GM13976 (cell line): ENCODE measurements around the gene MPDU1.

Experiments
- DNase-seq: peaks from one replicate; pipeline ENCODE4 v3.0.0; 2012; ENCODE audit warnings: low spot score
- in situ Hi-C: fragments of 300-500 bp; cut with MboI; formaldehyde crosslinking; loops from one replicate; pipeline ENCODE4 v1.12.0; 2022; ENCODE audit warnings: low sequenced_read_pairs, mixed read lengths, inconsistent platforms; ENCODE audit not compliant: unreplicated experiment
- TF ChIP-seq, protein P1 (sequence below): IDR thresholded peaks from 2 replicates; pipeline ENCODE4 v1.5.1; 2012; ENCODE audit warnings: borderline replicate concordance, mild to moderate bottlenecking; ENCODE audit not compliant: insufficient read depth; ENCODE audit errors: extremely low read depth, missing control alignments, control extremely low read depth

MPDU1 gene

DNA sequence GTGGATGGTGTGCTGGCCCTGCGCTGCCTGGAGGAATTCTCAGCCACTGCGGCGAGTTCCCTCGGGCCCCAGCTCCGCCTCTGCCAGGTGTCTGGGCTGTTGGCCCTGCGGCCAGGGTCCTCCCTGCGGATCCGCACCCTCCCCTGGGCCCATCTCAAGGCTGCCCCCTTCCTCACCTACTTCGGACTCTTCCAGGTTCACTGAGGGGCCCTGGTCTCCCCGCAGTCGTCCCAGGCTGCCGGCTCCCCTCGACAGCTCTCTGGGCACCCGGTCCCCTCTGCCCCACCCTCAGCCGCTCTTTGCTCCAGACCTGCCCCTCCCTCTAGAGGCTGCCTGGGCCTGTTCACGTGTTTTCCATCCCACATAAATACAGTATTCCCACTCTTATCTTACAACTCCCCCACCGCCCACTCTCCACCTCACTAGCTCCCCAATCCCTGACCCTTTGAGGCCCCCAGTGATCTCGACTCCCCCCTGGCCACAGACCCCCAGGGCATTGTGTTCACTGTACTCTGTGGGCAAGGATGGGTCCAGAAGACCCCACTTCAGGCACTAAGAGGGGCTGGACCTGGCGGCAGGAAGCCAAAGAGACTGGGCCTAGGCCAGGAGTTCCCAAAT is 26.4 kb upstream of the MPDU1 start:
- in situ Hi-C loops, result no loop called here
- TF ChIP-seq, protein P1, sequence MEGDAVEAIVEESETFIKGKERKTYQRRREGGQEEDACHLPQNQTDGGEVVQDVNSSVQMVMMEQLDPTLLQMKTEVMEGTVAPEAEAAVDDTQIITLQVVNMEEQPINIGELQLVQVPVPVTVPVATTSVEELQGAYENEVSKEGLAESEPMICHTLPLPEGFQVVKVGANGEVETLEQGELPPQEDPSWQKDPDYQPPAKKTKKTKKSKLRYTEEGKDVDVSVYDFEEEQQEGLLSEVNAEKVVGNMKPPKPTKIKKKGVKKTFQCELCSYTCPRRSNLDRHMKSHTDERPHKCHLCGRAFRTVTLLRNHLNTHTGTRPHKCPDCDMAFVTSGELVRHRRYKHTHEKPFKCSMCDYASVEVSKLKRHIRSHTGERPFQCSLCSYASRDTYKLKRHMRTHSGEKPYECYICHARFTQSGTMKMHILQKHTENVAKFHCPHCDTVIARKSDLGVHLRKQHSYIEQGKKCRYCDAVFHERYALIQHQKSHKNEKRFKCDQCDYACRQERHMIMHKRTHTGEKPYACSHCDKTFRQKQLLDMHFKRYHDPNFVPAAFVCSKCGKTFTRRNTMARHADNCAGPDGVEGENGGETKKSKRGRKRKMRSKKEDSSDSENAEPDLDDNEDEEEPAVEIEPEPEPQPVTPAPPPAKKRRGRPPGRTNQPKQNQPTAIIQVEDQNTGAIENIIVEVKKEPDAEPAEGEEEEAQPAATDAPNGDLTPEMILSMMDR, result no peak
- DNase-seq, result no peak

DNA sequence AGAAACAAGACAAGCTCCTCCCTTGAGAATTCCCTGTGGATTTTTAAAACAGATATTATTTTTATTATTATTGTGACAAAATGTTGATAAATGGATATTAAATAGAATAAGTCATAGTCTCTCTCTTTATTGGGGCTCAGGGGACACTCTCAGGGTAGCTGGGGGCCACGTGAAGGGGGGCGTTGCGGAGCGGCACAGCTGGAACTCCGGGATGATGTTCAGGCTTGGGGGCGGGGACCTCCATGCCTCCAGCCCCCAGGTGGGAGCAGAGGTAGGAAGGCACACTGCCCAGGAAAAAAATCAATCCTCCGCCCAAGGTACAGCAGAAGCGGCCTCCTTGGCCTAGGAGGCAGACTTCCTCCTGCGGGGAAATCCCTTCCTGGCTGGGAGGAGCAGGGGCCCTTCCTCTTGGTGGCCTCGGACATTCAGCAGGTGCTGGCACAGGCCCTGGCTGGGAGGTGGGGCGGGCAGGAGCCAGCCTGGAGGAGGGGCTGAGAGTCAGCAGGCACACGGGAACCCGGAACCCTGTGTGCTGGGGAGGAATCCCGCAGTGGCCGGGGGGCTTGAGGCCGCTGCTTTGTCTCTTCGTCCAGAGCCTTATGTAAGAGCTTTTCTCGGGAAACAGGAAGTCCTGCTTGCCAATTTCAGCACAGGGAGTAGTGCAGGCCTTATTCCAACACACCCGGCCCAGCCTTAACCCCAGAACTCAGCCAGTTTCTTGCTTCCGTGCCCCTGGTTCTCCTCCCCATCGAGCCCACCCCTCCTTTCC is 25.7 kb upstream of the MPDU1 start:
- TF ChIP-seq, protein P1, result no peak
- DNase-seq, result peak; percentile 72
- in situ Hi-C loops, result no loop called here

DNA sequence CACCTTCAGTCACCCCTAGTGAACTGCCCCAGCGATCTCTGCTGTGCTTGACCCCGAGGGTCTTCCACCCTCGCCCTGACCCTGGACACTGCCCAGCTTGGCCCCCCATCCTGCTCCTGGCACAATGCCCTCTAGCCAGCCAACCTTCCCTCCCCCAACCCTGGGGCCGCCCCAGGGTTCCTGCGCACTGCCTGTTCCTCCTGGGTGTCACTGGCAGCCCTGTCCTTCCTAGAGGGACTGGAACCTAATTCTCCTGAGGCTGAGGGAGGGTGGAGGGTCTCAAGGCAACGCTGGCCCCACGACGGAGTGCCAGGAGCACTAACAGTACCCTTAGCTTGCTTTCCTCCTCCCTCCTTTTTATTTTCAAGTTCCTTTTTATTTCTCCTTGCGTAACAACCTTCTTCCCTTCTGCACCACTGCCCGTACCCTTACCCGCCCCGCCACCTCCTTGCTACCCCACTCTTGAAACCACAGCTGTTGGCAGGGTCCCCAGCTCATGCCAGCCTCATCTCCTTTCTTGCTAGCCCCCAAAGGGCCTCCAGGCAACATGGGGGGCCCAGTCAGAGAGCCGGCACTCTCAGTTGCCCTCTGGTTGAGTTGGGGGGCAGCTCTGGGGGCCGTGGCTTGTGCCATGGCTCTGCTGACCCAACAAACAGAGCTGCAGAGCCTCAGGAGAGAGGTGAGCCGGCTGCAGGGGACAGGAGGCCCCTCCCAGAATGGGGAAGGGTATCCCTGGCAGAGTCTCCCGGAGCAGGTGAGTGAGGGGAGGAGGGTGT is 24.9 kb upstream of the MPDU1 start, which contains the start of gene TNFSF13:
TSS of gene TNFSF13 (plus strand) at position 207 of the 776 bp plus-strand sequence. CDS start at position 497, 290 bp downstream.
- DNase-seq, result no peak
- in situ Hi-C loops, result no loop called here
- TF ChIP-seq, protein P1, result no peak

DNA sequence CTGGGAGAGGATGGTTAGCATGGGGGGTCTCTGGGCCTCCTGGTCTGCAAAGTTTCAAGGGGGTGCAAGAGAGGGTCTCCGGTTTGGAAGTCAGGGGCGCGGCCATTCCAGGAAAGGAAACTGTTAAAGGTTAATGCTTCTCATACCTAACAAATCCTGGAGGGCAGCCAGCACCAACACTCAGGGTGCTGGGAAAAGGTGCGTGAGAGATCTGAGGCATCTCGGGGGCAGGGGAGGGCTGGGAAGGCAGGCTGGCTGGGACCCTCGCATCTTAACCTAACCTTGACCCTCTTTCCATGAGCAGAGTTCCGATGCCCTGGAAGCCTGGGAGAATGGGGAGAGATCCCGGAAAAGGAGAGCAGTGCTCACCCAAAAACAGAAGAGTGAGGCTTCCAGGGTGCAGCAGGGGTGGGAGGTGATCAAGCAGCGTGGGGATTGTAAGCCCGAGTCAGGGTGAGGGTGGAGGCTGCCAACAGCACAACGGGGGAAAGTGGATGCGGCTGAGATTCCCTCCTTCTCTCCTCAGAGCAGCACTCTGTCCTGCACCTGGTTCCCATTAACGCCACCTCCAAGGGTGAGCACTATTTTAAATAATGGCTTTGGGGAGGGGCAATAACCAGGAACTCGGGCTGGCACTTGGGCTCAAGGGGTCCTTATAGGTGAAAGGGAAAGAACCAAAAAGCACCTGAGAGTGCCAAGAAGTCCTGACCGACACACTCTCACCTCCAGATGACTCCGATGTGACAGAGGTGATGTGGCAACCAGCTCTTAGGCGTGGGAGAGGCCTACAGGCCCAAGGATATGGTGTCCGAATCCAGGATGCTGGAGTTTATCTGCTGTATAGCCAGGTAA is 24.1 kb upstream of the MPDU1 start:
- no peak for DNase-seq
- in situ Hi-C loops, result no loop called here
- TF ChIP-seq, protein P1, result no peak

DNA sequence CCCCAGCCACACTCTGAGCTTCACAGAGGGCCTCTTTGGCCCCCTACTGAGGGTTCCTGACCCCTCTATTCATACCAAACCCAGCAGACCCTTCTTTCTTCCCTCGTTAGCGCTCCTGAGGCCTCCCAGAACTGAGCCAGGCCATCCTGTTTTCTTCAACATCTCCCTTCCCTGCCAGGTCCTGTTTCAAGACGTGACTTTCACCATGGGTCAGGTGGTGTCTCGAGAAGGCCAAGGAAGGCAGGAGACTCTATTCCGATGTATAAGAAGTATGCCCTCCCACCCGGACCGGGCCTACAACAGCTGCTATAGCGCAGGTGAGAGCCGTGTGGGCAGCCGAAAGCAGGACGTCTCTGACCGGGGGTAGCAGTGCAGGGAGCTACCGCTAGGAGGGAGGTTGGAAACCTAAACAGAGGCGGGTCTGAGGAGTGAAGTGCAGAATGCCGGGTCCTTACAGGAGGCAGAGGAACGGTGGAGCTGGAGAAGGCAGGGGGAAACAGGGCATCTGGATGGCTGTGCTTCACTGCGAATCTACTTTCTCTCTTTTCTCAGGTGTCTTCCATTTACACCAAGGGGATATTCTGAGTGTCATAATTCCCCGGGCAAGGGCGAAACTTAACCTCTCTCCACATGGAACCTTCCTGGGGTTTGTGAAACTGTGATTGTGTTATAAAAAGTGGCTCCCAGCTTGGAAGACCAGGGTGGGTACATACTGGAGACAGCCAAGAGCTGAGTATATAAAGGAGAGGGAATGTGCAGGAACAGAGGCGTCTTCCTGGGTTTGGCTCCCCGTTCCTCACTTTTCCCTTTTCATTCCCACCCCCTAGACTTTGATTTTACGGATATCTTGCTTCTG is 23.3 kb upstream of the MPDU1 start:
- DNase-seq, result no peak
- in situ Hi-C loops, result no loop called here
- TF ChIP-seq, protein P1, result peak; percentile 63
